ACC112 (cell line): Measurements from ENCODE around the gene CHIA.

Experiments used
- H2AFZ ChIP-seq: fragments of 200-600 bp; sonication (generic); one replicate; pipeline ENCODE4 v1.6.0; 2017; ENCODE audit warnings: antibody characterized with exemption, low read length; ENCODE audit not compliant: unreplicated experiment
- H3K27ac ChIP-seq: fragments of 200-600 bp; sonication (generic); 2 replicates; pipeline ENCODE4 v1.5.1; 2014; ENCODE audit warnings: low read depth, mild to moderate bottlenecking, antibody characterized with exemption, low read length, moderate library complexity
- H3K27me3 ChIP-seq: fragments of 200-600 bp; sonication (generic); 2 replicates; pipeline ENCODE4 v1.6.1; 2014; ENCODE audit warnings: mild to moderate bottlenecking, antibody characterized with exemption, low read length, moderate library complexity, mixed read lengths; ENCODE audit not compliant: insufficient read depth
- H3K36me3 ChIP-seq: fragments of 200-600 bp; sonication (generic); 2 replicates; pipeline ENCODE4 v1.6.1; 2016; ENCODE audit warnings: mild to moderate bottlenecking, antibody characterized with exemption, low read length, moderate library complexity, mixed read lengths; ENCODE audit not compliant: insufficient read depth
- H3K4me1 ChIP-seq: fragments of 200-600 bp; sonication (generic); one replicate; pipeline ENCODE4 v1.6.1; 2016; ENCODE audit warnings: low read length, mixed read lengths; ENCODE audit not compliant: insufficient read depth, unreplicated experiment, control insufficient read depth
- H3K4me3 ChIP-seq: fragments of 200-600 bp; sonication (generic); 2 replicates; pipeline ENCODE4 v1.5.1; 2014; ENCODE audit warnings: mild to moderate bottlenecking, low read depth, low read length
- H3K79me2 ChIP-seq: fragments of 200-600 bp; sonication (generic); one replicate; pipeline ENCODE4 v1.6.0; 2016; ENCODE audit warnings: low read length; ENCODE audit not compliant: control insufficient read depth, unreplicated experiment, insufficient read depth

Gene CHIA

GRCh38 chr1:111290630-111291029, at the start of gene CHIA:
TSS of gene CHIA (plus strand) at chr1:111290851. CDS start at chr1:111310468, 19,617 bp downstream.
- Histone ChIP-seq H3K27ac (no peak within 1 kb of the TSS), H3K79me2 (no peaks in the 10 kb centered on the region), H2AFZ (no peak within 1 kb of the TSS), H3K4me1 (peaks cover 3% of the 10 kb centered on the region), H3K27me3 (peaks cover 45% of the 10 kb centered on the region), H3K4me3 (no peak within 1 kb of the TSS), H3K36me3 (no peaks in the 10 kb centered on the region)

GRCh38 chr1:111241797-111242196, 48.9 kb upstream of the CHIA start:
- no peaks in the 10 kb centered on the region for H3K36me3 ChIP-seq
- H3K4me1 ChIP-seq: no peaks in the 10 kb centered on the region
- H2AFZ ChIP-seq: no peak overlapping the region
- no peaks in the 10 kb centered on the region; the same call in 1 of the 2 replicates for H3K27me3 ChIP-seq
- no peak overlapping the region for H3K27ac ChIP-seq
- H3K4me3 ChIP-seq: no peak overlapping the region
- no peaks in the 10 kb centered on the region for H3K79me2 ChIP-seq

GRCh38 chr1:111242805-111243523, 47.7 kb upstream of the CHIA start:
- Histone ChIP-seq H3K4me1 (no peaks in the 10 kb centered on the region), H2AFZ (no peak overlapping the region)

GRCh38 chr1:111247125-111247838, 43.4 kb upstream of the CHIA start:
- Histone ChIP-seq H3K27ac (no peak overlapping the region), H3K4me3 (no peak overlapping the region), H3K27me3 (peaks cover 45% of the 10 kb centered on the region), H3K36me3 (no peaks in the 10 kb centered on the region), H3K79me2 (no peaks in the 10 kb centered on the region), H2AFZ (no peak overlapping the region), H3K4me1 (no peaks in the 10 kb centered on the region)

More at GRCh38 chr1:111242805-111243523, 47.7 kb upstream of the CHIA start:
- Histone ChIP-seq H3K4me3 (no peak overlapping the region), H3K36me3 (no peaks in the 10 kb centered on the region), H3K27ac (no peak overlapping the region), H3K27me3 (peaks cover 5% of the 10 kb centered on the region), H3K79me2 (no peaks in the 10 kb centered on the region)

GRCh38 chr1:111249960-111250359, 40.7 kb upstream of the CHIA start:
- Histone ChIP-seq H3K27me3 (peaks cover 72% of the 10 kb centered on the region), H3K4me3 (no peak overlapping the region), H3K4me1 (no peaks in the 10 kb centered on the region), H3K27ac (no peak overlapping the region), H3K79me2 (no peaks in the 10 kb centered on the region), H2AFZ (no peak overlapping the region), H3K36me3 (no peaks in the 10 kb centered on the region)

- Histone ChIP-seq H3K27ac (no peak overlapping the region), H3K79me2 (no peaks in the 10 kb centered on the region), H3K4me3 (no peak overlapping the region), H2AFZ (no peak overlapping the region), H3K4me1 (no peaks in the 10 kb centered on the region), H3K36me3 (no peaks in the 10 kb centered on the region), H3K27me3 (peaks cover 87% of the 10 kb centered on the region)
Measured at GRCh38 chr1:111251570-111251969, 39.1 kb upstream of the CHIA start.

- peaks cover 87% of the 10 kb centered on the region for H3K27me3 ChIP-seq
- no peak overlapping the region for H3K4me3 ChIP-seq
- H3K27ac ChIP-seq: no peak overlapping the region
- no peaks in the 10 kb centered on the region for H3K36me3 ChIP-seq
- H3K4me1 ChIP-seq: no peaks in the 10 kb centered on the region
- H2AFZ ChIP-seq: no peak overlapping the region
- no peaks in the 10 kb centered on the region for H3K79me2 ChIP-seq
Measured at GRCh38 chr1:111252786-111253185, 37.9 kb upstream of the CHIA start.

- Histone ChIP-seq H3K79me2 (no peaks in the 10 kb centered on the region), H3K4me3 (no peak overlapping the region), H3K27ac (no peak overlapping the region), H3K27me3 (peaks cover 88% of the 10 kb centered on the region), H2AFZ (no peak overlapping the region), H3K36me3 (no peaks in the 10 kb centered on the region), H3K4me1 (no peaks in the 10 kb centered on the region)
Measured at GRCh38 chr1:111253876-111254275, 36.8 kb upstream of the CHIA start.

GRCh38 chr1:111256988-111257658, 33.5 kb upstream of the CHIA start:
- H3K27ac ChIP-seq: no peak overlapping the region
- no peaks in the 10 kb centered on the region for H3K4me1 ChIP-seq
- no peaks in the 10 kb centered on the region for H3K36me3 ChIP-seq
- H2AFZ ChIP-seq: no peak overlapping the region
- H3K4me3 ChIP-seq: no peak overlapping the region
- H3K79me2 ChIP-seq: no peaks in the 10 kb centered on the region
- peaks cover 74% of the 10 kb centered on the region for H3K27me3 ChIP-seq

GRCh38 chr1:111267801-111268508, 22.7 kb upstream of the CHIA start:
- H3K36me3 ChIP-seq: no peaks in the 10 kb centered on the region
- H3K4me1 ChIP-seq: no peaks in the 10 kb centered on the region
- H3K27ac ChIP-seq: no peak overlapping the region
- no peak overlapping the region for H2AFZ ChIP-seq
- peaks cover 86% of the 10 kb centered on the region for H3K27me3 ChIP-seq
- no peaks in the 10 kb centered on the region for H3K79me2 ChIP-seq
- H3K4me3 ChIP-seq: no peak overlapping the region
